Prostate gland (tissue), 2 donors: Measurements from ENCODE around the gene FDXR. TPM values are rescaled to one million over a fixed set of nuclear protein-coding genes. Genes with fewer than 3 reads are reported as not detected.

Experiments used
- DNase-seq: peaks from one replicate; pipeline ENCODE4 v3.0.0-alpha.2; 2019; ENCODE audit warnings: low spot score
- H3K27ac ChIP-seq, 2 donors: fragments of 200-600 bp; sonication (generic); 2 replicates each; pipeline ENCODE4 v1.5.1; 2017 to 2019
- H3K27me3 ChIP-seq: fragments of 200-600 bp; sonication (generic); replicated peaks from 2 replicates; pipeline ENCODE4 v1.5.1; 2019; ENCODE audit not compliant: insufficient read depth
- H3K36me3 ChIP-seq, 2 donors: fragments of 200-600 bp; sonication (generic); 1 replicate in 1 of 2; 2 replicates in 1 of 2; pipeline versions ENCODE4 v1.5.1 to v1.8.1; 2017 to 2019
- H3K4me1 ChIP-seq: fragments of 200-600 bp; sonication (generic); replicated peaks from 2 replicates; pipeline ENCODE4 v1.5.1; 2019
- H3K4me3 ChIP-seq, 2 donors: fragments of 200-600 bp; sonication (generic); 2 replicates each; pipeline ENCODE4 v1.5.1; 2017 to 2019
- H3K9me3 ChIP-seq: fragments of 200-600 bp; sonication (generic); 2 replicates; pipeline ENCODE4 v1.5.1; 2017
- CTCF ChIP-seq, 4 experiments: fragments of 200-600 bp in 2 of 4; fragments of 450-650 bp in 2 of 4; sonication (generic) in 2 of 4; IDR thresholded peaks; 1 replicate in 3 of 4; 2 replicates in 1 of 4; pipeline ENCODE4 v1.5.1; 2016 to 2019; ENCODE audit warnings: antibody characterized with exemption in 4 of 4, mild to moderate bottlenecking in 2 of 4, moderate library complexity in 2 of 4
- POLR2A ChIP-seq: fragments of 450-650 bp; IDR thresholded peaks from one replicate; pipeline ENCODE4 v1.6.1; 2016; ENCODE audit warnings: antibody characterized with exemption, mild to moderate bottlenecking
- POLR2AphosphoS5 ChIP-seq: sonication (generic); formaldehyde crosslinking; IDR thresholded peaks from one replicate; pipeline ENCODE4 v1.6.1; 2017; ENCODE audit warnings: antibody characterized with exemption
- WGBS: methylation state at CpG from one replicate; pipeline ENCODE4 v1.1.5; 2018; 5-methylcytosine and 5-hydroxymethylcytosine counted together
- intact Hi-C: fragments of 100-400 bp; cut with DNase I; formaldehyde crosslinking; loops from one replicate; pipeline ENCODE4 v1.14.2; 2022
- total RNA-seq, 2 donors: library from RNA; depleted of rRNA; stranded (reverse); fragments of >200 nt; gene quantifications; one replicate each; pipeline ENCODE4 v1.1.0, GENCODE V29; 2016

Gene FDXR
- total RNA-seq, 2 donors from 2014 or later, result 24.6 to 182 TPM

- H3K36me3 ChIP-seq, result no peaks in the 10 kb centered on the region
- no peak overlapping the region for H3K4me3 ChIP-seq
- no peaks in the 10 kb centered on the region for H3K9me3 ChIP-seq
- no peaks in the 10 kb centered on the region for H3K27me3 ChIP-seq
- DNase-seq, result no peak
- TF ChIP-seq POLR2A, result no peak
- no peak for TF ChIP-seq POLR2AphosphoS5
- no peak for TF ChIP-seq CTCF (IDR thresholded peaks at IDR 0.05)
- 83% methylated on average over 22 of the region's 22 CpGs for WGBS
- H3K4me1 ChIP-seq, result no peaks in the 10 kb centered on the region
- intact Hi-C loops, result no loop called here
- no peak overlapping the region for H3K27ac ChIP-seq
Measured at GRCh38 chr17:74831444-74832146, 41.2 kb downstream of the FDXR start.

- Histone ChIP-seq H3K4me3 (no peak overlapping the region), H3K27me3 (no peaks in the 10 kb centered on the region), H3K4me1 (no peaks in the 10 kb centered on the region), H3K9me3 (no peaks in the 10 kb centered on the region), H3K36me3 (no peaks in the 10 kb centered on the region), H3K27ac (no peak overlapping the region)
- no peak for DNase-seq
- TF ChIP-seq POLR2AphosphoS5 (no peak), POLR2A (no peak), CTCF (IDR thresholded peaks at IDR 0.05) (no peak)
- intact Hi-C loops, result no loop called here
- 94% methylated on average over 19 of the region's 19 CpGs for WGBS
Measured at GRCh38 chr17:74830861-74831260, 41.9 kb downstream of the FDXR start.

- Histone ChIP-seq H3K27ac (no peak overlapping the region), H3K27me3 (no peaks in the 10 kb centered on the region), H3K4me1 (no peaks in the 10 kb centered on the region), H3K4me3 (no peak overlapping the region), H3K9me3 (no peaks in the 10 kb centered on the region), H3K36me3 (no peaks in the 10 kb centered on the region)
- intact Hi-C loops, result no loop called here
- TF ChIP-seq POLR2AphosphoS5 (no peak), POLR2A (no peak), CTCF (IDR thresholded peaks at IDR 0.05) (no peak)
- 89% methylated on average over 11 of the region's 11 CpGs for WGBS
- no peak for DNase-seq
Measured at GRCh38 chr17:74827800-74828199, 45.0 kb downstream of the FDXR start.

GRCh38 chr17:74825952-74826719 is 46.7 kb downstream of the FDXR start:
- Histone ChIP-seq H3K36me3 (no peaks in the 10 kb centered on the region), H3K9me3 (no peaks in the 10 kb centered on the region), H3K4me3 (no peak overlapping the region), H3K27ac (no peak overlapping the region), H3K27me3 (no peaks in the 10 kb centered on the region), H3K4me1 (no peaks in the 10 kb centered on the region)
- WGBS, result 93% methylated on average over 9 of the region's 9 CpGs
- TF ChIP-seq POLR2AphosphoS5 (no peak), CTCF (IDR thresholded peaks at IDR 0.05) (no peak), POLR2A (no peak)
- DNase-seq, result no peak
- intact Hi-C loops, result no loop called here
